Dermis blood vessel endothelial cell (primary cell): ENCODE measurements around the gene JAZF1. TPM values are rescaled to one million over a fixed set of nuclear protein-coding genes. Genes with fewer than 3 reads are reported as not detected.

Experiments
- DNase-seq: peaks from one replicate; pipeline ENCODE4 v3.0.0; 2010
- total RNA-seq: library from RNA; depleted of rRNA; stranded (reverse); fragments of >200 nt; gene quantifications from 2 replicates; pipeline ENCODE4 v1.2.3, GENCODE V29; 2014

The JAZF1 gene
- total RNA-seq, 1 donor from 2014 or later: 3.6 TPM

GRCh38 chr7:28102797-28103196 lies 77.8 kb downstream of the JAZF1 start:
- DNase-seq: no peak

- DNase-seq: peak; percentile 83
Observed at GRCh38 chr7:28096713-28097112, 83.9 kb downstream of the JAZF1 start.

- no peak for DNase-seq
Observed at GRCh38 chr7:28095231-28095630, 85.4 kb downstream of the JAZF1 start.

GRCh38 chr7:28093623-28094232 lies 86.9 kb downstream of the JAZF1 start:
- peak; percentile 80 for DNase-seq

- no peak for DNase-seq
Observed at GRCh38 chr7:28091190-28091589, 89.4 kb downstream of the JAZF1 start.

GRCh38 chr7:28088901-28089714 lies 91.5 kb downstream of the JAZF1 start:
- no peak for DNase-seq

GRCh38 chr7:28088032-28088431 lies 92.6 kb downstream of the JAZF1 start:
- DNase-seq: no peak

GRCh38 chr7:28086198-28086597 lies 94.4 kb downstream of the JAZF1 start:
- DNase-seq: no peak

GRCh38 chr7:28083998-28084985 lies 96.3 kb downstream of the JAZF1 start:
- no peak for DNase-seq

- DNase-seq: no peak
Observed at GRCh38 chr7:28083164-28083997, 97.2 kb downstream of the JAZF1 start.

GRCh38 chr7:28082071-28082470 lies 98.5 kb downstream of the JAZF1 start:
- no peak for DNase-seq

GRCh38 chr7:28081016-28081415 lies 99.6 kb downstream of the JAZF1 start:
- DNase-seq: peak; percentile 17

GRCh38 chr7:28078036-28078901 lies 102.3 kb downstream of the JAZF1 start:
- DNase-seq: peak; percentile 72

GRCh38 chr7:28077616-28078015 lies 103.0 kb downstream of the JAZF1 start:
- peak; percentile 21 for DNase-seq

GRCh38 chr7:28076423-28077200 lies 104.0 kb downstream of the JAZF1 start:
- DNase-seq: no peak

- DNase-seq: no peak
Observed at GRCh38 chr7:28075674-28076358, 104.8 kb downstream of the JAZF1 start.

- DNase-seq: no peak
Observed at GRCh38 chr7:28072876-28073514, 107.6 kb downstream of the JAZF1 start.

- no peak for DNase-seq
Observed at GRCh38 chr7:28071570-28071969, 109.0 kb downstream of the JAZF1 start.
